ENCODE data around the gene ZNF487.
A peak's percentile ranks its signal among the peaks of the same experiment; 100 is the strongest.
"Not testable (repeated sequence)": the region's sequence is repeated elsewhere in the genome, so short reads cannot be mapped to it uniquely, and the experiment has no call there.

The ZNF487 gene

DNA sequence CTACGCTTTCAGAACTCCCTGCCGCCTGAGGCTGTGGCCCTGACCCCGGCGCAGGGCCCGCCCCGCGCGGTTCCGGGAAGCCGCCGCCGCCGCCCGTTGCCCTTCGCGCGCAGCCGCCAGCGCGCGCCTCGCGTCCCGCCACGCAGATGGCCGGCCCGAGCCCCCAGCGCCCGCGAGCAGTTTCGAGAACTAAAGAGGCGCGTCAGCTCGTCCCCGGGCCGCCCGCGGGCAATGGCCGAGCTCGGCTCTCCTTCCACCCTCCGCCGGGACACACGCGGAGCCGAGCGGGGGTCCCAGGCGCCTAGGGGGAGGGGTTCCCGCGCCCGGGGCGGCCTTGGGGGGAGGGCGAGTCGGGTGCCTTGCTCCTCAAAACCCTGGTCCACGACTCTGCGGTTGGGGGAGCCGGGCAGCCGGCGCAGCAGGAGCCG lies 29.7 kb upstream of the ZNF487 start:
- peak; percentile 66 for DNase-seq

DNA sequence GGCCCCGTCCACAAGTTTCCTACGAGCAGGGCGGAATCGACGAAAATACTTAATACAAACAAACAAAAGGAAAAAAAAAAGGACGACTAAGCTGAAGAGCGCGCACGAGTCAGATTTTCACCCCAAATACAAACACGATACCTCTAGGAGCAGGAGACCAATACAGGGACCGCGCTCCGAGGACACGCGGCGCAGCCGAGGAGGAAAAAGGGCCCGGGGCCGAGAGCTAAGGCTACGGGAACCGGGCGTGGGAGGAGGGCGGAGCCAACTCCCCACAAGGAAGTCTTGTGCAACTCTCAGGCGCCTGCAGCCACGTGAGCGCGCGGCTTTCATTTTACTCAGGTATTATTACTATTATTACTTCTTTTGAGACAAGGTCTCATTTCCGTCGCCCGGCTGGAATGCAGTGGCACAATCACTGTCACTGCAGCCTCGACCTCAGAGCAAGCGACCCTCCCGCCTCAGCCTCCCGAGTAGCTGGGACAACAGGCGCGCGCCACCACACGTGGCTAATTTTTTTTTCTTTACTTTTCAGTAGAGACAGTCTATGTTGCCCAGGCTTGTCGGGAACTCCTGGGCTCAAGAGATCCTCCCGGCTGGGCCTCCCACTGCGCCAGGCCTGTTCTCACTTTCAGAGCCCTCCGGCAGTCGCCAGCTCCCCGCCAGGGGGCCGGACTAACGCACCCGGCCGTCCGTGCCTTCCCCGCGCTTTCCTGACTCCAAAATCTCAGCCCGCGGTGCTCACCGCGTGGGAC lies 29.2 kb upstream of the ZNF487 start:
- DNase-seq: peak; percentile 88

DNA sequence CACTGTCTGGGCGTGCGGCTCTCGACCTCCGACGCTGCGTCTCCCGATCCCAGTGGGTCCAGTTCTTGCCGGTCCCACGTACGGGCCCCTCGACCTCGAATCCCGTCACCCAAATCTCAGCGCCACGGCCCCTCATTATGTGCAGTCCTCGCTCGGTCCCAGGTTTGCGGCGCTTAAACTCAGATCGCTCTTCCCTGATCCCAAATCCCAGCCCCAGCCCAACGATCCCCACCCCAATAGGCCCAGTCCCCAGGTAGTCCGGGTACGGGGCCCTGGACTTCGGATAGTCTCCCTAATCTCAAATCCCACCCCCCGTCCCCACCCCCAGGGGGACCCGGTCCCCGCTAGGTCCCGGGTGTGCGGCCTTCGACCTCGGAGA lies 28.6 kb upstream of the ZNF487 start:
- no peak for DNase-seq

DNA sequence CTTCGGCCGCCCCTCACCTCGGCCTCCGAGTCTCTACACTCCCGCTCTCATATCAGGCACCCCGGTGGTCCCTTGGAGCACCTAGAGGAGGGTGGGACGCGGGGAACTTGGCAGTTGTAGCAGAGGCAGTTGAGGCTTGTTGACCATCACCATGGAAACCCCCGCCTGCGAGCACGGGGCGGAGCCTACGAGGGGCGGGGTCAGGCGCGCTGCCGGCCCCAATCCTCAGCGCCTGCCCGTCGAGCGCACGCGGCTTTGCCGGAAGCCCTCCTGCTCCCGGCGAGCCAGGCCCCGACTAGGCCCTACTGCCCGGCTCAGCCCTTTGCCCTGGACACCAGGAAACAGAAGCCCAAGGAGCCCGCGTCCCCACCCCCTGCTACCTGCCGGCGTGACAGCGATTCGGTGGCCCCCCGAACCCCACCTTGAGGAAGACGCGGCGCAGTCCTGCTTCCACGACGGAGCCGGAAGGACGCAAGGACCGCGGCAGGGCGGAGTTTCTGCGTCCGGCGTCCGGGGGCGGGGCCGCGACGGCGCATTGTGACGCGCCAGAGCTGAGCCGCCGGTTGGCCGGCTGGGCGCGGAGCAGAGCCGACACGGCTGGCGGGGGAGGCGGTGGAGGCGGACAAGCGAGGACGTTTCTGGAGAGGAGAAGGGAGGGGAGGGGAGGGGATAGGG lies 28.1 kb upstream of the ZNF487 start, which contains the start of gene HNRNPF:
HNRNPF (minus strand) TSS at position 477 of the 675 bp plus-strand sequence. CDS start 21,302 bp downstream, outside the sequence.
- peak; percentile 97 for DNase-seq

DNA sequence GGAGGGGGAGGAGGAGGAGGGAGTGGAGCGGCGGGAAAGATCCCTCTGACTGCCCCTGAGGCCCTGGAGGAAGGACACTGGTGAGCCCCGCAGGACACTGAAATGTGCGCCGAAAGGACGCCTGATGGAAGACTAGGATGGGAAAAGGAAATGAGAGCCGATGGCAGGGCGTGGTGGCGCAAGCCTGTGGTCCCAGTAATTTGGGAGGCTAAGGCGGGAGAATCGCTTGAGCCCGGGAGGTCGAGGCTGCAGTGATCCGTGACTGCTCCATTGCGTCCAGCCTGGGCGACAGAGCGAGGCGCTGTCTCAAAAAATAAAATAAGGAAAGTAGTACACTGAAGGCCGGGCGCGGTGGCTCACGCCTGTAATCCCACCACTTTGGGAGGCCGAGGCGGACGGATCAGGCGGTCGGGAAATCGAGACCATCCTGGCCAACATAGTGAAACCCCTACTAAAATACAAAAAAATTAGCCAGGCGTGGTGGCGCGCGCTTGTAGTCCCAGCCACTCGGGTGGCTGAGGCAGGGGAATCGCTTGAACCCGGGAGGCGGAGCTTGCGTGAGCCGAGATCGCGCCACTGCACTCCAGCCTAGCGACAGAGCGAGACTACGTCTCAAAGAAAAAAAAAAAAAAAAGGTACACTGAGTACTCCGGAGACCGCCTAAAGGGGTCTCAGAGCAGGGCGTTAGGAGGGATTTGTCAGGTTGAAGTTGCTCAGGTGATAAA lies 27.4 kb upstream of the ZNF487 start:
- DNase-seq: peak; percentile 86

DNA sequence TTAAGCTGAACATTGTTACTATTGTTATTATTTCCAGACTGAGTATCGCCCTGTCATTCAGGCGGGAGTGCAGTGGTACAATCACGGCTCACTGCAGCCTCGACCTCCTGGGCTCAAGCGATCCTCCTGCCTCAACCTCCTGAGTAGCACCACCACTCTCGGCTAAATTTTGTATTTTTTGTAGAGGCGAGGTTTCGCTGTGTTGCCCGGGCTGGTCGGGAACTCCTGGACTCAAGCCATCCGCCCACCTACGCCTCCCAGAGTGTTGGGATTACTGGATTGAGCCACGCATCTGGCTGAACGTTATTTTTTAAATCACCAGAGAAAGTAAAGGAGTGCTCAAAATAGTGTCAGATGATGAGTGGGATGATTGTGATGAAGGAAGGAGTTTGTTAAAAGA lies 26.6 kb upstream of the ZNF487 start:
- no peak for DNase-seq

DNA sequence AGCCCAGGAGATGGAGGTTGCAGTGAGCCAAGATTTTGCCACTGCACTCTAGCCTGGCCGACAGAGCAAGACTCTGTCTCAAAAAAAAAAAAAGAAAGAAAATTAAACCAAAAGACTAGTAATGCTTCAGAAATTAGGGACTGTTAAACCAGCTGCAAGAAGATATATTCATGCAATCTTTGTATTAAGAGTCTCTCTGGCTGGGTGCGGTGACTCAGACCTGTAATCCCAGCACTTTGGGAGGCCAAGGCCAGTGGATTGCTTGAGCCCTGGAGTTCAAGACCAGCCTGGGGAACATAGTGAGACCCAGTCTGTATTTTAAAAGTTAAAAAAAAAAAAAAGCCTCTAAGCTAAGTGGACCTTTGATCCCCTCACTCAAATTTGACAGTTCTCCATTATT lies 25.4 kb upstream of the ZNF487 start:
- no peak for DNase-seq

DNA sequence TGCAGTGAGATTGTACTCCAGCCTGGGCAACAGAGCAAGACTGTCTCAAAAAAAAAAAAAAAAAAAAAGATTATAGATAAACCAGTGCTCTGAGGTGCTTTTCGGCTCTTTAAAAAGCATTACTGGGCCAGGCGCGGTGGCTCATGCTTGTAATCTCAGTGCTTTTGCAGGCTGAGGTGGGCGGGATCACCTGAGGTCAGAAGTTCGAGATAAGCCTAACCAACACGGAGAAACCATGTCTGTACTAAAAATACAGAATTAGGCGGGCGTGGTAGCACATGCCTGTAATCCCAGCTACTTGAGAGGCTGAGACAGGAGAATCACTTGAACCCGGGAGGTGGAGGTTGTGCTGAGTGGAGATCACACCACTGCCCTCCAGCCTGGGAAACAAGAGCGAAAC lies 21.4 kb upstream of the ZNF487 start:
- no peak for DNase-seq

GRCh38 chr10:43417950-43418768 lies 18.8 kb upstream of the ZNF487 start:
- DNase-seq: peak; percentile 72

DNA sequence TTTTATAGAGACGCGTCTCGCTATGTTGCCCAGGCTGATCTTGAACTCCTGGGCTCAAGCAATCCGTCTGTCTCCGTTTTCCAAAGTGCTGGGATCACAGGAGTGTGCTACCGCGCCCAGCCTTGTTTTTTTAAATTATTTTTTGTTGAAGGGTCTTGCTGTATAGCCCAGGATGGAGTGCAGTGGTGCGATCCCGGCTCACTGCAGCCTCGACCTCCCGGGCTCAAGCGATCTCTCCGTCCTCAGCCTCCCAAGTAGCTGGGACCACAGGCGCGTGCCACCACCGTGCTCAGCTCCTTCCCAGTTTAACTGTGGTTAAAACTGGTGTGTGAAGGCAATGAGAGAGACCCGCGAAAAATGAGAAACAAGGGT lies 16.9 kb upstream of the ZNF487 start:
- DNase-seq: no peak

GRCh38 chr10:43420369-43421200 lies 16.3 kb upstream of the ZNF487 start:
- DNase-seq: peak; percentile 82

GRCh38 chr10:43421201-43421507 lies 15.8 kb upstream of the ZNF487 start:
- DNase-seq: no peak

- DNase-seq: no peak
These were observed 15.4 kb upstream of the ZNF487 start for GRCh38 chr10:43421519-43421918.

DNA sequence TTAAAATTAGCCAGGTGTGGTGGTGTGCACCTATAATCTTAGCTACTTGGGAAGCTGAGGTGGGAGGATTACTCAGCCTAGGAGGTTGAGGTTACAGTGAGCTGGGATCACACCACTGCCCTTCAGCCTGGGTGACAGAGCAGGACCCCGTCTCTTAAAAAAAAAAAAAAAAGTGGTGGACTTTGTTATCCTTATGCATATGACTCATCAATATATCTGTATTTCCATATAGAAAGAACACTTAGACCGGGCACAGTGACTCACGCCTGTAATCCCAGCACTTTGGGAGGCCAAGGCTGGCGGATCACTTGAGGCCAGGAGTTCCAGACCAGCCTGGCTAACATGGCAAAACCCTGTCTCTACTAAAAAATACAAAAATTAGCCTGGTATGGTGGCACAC lies 15.0 kb upstream of the ZNF487 start:
- not testable (repeated sequence) for DNase-seq

DNA sequence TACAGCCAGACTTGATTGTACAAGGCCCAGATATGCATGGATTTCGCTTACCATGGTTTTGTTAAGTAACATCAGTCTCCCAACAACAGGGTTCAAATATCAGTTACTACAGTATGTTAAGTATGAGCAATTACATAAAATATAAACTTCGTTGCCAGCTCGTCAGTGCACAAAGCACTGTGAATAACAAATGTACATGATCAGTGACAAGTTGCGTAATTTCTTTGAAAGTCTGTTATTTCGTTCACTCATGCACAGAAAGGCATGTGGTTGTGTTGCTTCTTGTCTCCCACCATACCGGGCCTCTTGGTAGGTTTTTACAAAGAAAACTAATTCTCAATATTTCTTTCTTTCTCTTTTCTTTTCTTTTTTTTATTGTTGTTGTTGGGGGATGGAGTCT lies 12.5 kb upstream of the ZNF487 start:
- no peak for DNase-seq

DNA sequence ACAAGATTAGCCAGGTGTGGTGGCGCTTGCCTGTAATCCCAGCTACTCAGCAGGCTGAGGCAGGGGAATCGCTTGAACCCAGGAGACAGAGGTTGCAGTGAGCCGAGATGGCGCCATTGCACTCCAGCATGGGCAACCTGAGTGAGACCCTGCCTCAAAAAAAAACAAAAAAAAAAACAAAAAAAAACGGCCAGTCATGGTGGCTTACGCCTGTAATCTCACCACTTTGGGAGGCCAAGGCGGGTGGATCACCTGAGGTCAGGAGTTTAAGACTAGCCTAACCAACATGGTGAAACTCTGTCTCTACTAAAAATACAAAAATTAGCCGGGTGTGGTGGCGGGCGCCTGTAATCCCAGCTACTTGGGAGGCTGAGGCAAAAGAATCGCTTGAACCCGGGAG lies 10.4 kb upstream of the ZNF487 start:
- DNase-seq: not testable (repeated sequence)

DNA sequence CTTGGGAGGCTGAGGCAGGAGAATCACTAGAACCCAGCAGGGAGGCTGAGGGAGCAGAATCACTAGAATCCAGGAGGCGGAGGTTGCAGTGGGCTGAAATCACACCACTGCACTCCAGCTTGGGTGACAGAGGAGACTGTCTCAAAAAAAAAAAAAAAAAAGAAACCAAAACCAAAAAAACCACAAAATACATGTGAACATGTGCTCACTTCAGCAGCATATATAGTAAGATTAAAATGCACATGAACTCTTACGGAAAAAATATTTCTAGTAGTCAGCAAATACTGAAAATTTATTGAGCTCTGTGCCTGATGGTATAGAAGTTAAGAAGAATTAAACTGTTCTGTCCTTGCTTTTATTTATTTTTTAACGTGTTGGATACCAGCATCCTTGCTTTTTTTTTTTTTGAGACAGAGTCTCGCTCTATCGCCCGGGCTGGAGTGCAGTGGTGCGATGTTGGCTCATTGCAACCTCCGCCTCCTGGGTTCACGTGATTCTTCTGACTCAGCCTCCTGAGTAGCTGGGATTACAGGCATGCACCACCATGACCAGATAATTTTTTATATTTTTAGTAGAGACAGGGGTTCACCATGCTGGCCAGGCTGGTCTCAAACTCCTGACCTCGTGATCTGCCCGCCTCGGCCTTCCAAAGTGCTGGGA lies 9.6 kb upstream of the ZNF487 start:
- DNase-seq: peak; percentile 26

DNA sequence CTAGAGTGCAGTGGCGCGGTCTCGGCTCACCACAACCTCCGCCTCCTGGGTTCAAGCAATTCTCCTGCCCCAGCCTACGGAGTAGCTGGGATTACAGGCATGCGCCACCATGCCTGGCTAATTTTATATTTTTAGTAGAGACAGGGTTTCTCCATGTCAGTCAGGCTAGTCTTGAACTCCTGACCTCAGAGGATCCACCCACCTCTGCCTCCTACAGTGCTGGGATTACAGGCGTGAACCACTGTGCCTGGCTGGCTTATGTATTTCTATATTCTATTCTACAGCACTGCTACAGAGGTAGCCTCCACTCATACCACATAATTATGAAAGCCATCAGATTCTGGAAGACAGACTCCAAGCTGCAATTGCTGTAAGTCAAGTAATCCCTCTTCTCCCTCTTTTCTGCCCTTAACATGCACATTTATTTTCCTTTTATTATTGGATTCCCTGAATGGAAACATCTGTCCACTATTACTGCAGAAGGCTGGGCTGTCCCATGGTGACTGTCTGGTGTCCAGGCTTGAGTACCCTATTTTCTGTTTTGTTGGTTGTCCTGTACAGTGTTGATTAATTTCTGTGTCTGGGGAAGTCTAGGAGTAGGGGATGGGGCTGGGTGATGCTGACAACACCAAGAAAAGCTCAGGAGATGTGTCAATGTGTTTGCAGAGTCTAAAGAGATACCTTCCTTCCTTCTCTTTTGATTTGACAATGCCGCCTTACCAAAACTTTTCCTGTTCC lies 5.8 kb upstream of the ZNF487 start:
- no peak for DNase-seq

GRCh38 chr10:43437141-43437870 lies 395 bp downstream of the ZNF487 start:
- DNase-seq: no peak

- DNase-seq: no peak
These were observed 3.7 kb downstream of the ZNF487 start for GRCh38 chr10:43440463-43441134.

Data from CD4-positive, alpha-beta T cell treated with Interleukin-10 for 1 hour (primary cell).